ENCODE data around the gene IL11RA. TPM values are rescaled to one million over a fixed set of nuclear protein-coding genes. Genes with fewer than 3 reads are reported as not detected.

Gene IL11RA
- total and polyA plus RNA-seq, 9 of the 15 experiments (the other 6 are each of a cell fraction or from before 2014, with no cell fraction given): 0.11 to 5.8 (median 2.8) TPM

- TF ChIP-seq STAG1 (CRISPR knock-in tag; IDR thresholded peaks at IDR 0.05; ENCODE audit: borderline replicate concordance) (peak; percentile 11; the same call in 1 of the 2 replicates), ZNF146 (CRISPR knock-in tag; IDR thresholded peaks at IDR 0.05; ENCODE audit: unreplicated experiment) (no peak), POLR3G (IDR thresholded peaks at IDR 0.05; ENCODE audit: extremely low read depth, insufficient read length, insufficient replicate concordance) (no peak), ZNF785 (CRISPR knock-in tag; IDR thresholded peaks at IDR 0.05) (no peak), ATF7 (IDR thresholded peaks at IDR 0.05) (0 out of 2 replicates have a peak, but pooled peaks have one; percentile 19), ZZZ3 (IDR thresholded peaks at IDR 0.05) (no peak), ZMIZ1 (IDR thresholded peaks at IDR 0.05; ENCODE audit: low read depth in 2 of 2, low read length in 2 of 2) (no peak), ZSCAN29 (IDR thresholded peaks at IDR 0.05) (no peak), CTCF (IDR thresholded peaks at IDR 0.05 in 2 of 3, conservative IDR thresholded peaks at IDR 0.05 in 1 of 3; ENCODE audit: insufficient read depth in 2 of 3, low read depth in 1 of 3, low read length in 3 of 3) (peak; percentile 65 to 81 (median 75)), ARID1B (IDR thresholded peaks at IDR 0.05) (no peak), ZBTB26 (CRISPR knock-in tag; IDR thresholded peaks at IDR 0.05) (no peak), E2F5 (CRISPR knock-in tag; IDR thresholded peaks at IDR 0.05) (no peak), RAD21 (CRISPR knock-in tag; conservative IDR thresholded peaks at IDR 0.05 in 1 of 2, IDR thresholded peaks at IDR 0.05 in 1 of 2) (peak in 1 of 2 experiments; percentile 41; a peak in 2 of 4 replicates), NCOA1 (IDR thresholded peaks at IDR 0.05; ENCODE audit: low read depth) (no peak), SOX6 (IDR thresholded peaks at IDR 0.05) (no peak), ZFPM2 (CRISPR knock-in tag; IDR thresholded peaks at IDR 0.05) (no peak), TGIF2 (CRISPR knock-in tag; IDR thresholded peaks at IDR 0.05) (no peak), ZNF274 (IDR thresholded peaks at IDR 0.05; ENCODE audit: borderline replicate concordance, low read depth, low read length) (no peak), CREB3L1 (IDR thresholded peaks at IDR 0.05; ENCODE audit: borderline replicate concordance, low read depth) (no peak)
These were observed 49.2 kb downstream of the IL11RA start (continued) for GRCh38 chr9:34701023-34701768.
